KMS-11 (cell line): ENCODE data around the gene OSBPL10.

Source experiments
- H2AFZ ChIP-seq: fragments of 200-600 bp; sonication (generic); 2 replicates; pipeline ENCODE4 v1.6.1; 2016; ENCODE audit warnings: antibody characterized with exemption, mixed run types, low read depth
- H3K27ac ChIP-seq: fragments of 200-600 bp; sonication (generic); 2 replicates; pipeline ENCODE4 v1.6.1; 2016; ENCODE audit warnings: mild to moderate bottlenecking, mixed run types
- H3K27me3 ChIP-seq: fragments of 200-600 bp; sonication (generic); 2 replicates; pipeline ENCODE4 v1.6.1; 2017; ENCODE audit warnings: mild to moderate bottlenecking, low read depth, mixed run types, moderate library complexity; ENCODE audit not compliant: insufficient read depth
- H3K36me3 ChIP-seq: fragments of 200-600 bp; sonication (generic); 2 replicates; pipeline ENCODE4 v1.6.1; 2017; ENCODE audit warnings: mild to moderate bottlenecking, mixed run types; ENCODE audit not compliant: insufficient read depth
- H3K4me1 ChIP-seq: fragments of 200-600 bp; sonication (generic); 2 replicates; pipeline ENCODE4 v1.6.1; 2016; ENCODE audit warnings: mild to moderate bottlenecking, low read depth, mixed run types; ENCODE audit not compliant: poor library complexity, severe bottlenecking
- H3K4me2 ChIP-seq: fragments of 200-600 bp; sonication (generic); 2 replicates; pipeline ENCODE4 v1.7.0; 2016; ENCODE audit warnings: mild to moderate bottlenecking, mixed run types
- H3K4me3 ChIP-seq: fragments of 200-600 bp; sonication (generic); IDR thresholded peaks from 2 replicates; pipeline ENCODE4 v1.6.1; 2017; ENCODE audit warnings: low read depth, low read length, mixed read lengths; ENCODE audit not compliant: insufficient read depth
- H3K79me2 ChIP-seq: fragments of 200-600 bp; sonication (generic); 2 replicates; pipeline ENCODE4 v1.6.1; 2016; ENCODE audit warnings: low read depth, mixed run types; ENCODE audit not compliant: insufficient read depth
- H3K9ac ChIP-seq: fragments of 200-600 bp; sonication (generic); 2 replicates; pipeline ENCODE4 v1.6.1; 2016; ENCODE audit warnings: mild to moderate bottlenecking, mixed run types
- H4K20me1 ChIP-seq: fragments of 200-600 bp; sonication (generic); 2 replicates; pipeline ENCODE4 v1.6.1; 2016; ENCODE audit warnings: mild to moderate bottlenecking, mixed run types; ENCODE audit not compliant: insufficient read depth
- TF ChIP-seq, protein P1 (sequence below): fragments of 200-600 bp; sonication (generic); conservative IDR thresholded peaks from 2 replicates; pipeline ENCODE4 v1.6.1; 2017; ENCODE audit warnings: low read depth, mild to moderate bottlenecking, antibody characterized with exemption, low read length, moderate library complexity, mixed read lengths

OSBPL10 gene

DNA sequence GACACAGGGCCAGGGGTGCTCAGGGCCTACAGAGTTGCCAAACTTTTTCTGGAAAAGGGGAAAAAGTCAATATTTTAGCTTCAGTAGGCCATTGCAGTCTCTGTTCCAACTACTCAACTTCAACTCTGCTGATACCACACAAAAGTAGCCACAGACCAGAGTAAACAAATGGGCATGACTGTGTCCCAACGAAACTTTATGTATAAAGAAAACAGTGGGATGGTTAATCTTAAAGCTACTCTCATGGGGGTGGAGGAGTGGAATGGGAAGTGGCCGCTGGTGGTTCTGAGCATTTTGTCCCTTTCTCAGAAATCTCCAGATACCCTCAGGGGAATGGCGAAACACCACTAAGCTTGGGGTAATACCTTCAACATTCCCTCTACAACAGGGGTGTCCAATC, 69.9 kb downstream of the OSBPL10 start:
- Histone ChIP-seq H3K27me3 (no peaks in the 10 kb centered on the region), H3K79me2 (no peaks in the 10 kb centered on the region), H2AFZ (no peak overlapping the region), H3K36me3 (no peaks in the 10 kb centered on the region), H3K4me2 (no peak overlapping the region), H4K20me1 (no peaks in the 10 kb centered on the region), H3K27ac (no peak overlapping the region), H3K4me3 (no peak overlapping the region), H3K4me1 (no peaks in the 10 kb centered on the region), H3K9ac (no peak overlapping the region)
- TF ChIP-seq, protein P1, sequence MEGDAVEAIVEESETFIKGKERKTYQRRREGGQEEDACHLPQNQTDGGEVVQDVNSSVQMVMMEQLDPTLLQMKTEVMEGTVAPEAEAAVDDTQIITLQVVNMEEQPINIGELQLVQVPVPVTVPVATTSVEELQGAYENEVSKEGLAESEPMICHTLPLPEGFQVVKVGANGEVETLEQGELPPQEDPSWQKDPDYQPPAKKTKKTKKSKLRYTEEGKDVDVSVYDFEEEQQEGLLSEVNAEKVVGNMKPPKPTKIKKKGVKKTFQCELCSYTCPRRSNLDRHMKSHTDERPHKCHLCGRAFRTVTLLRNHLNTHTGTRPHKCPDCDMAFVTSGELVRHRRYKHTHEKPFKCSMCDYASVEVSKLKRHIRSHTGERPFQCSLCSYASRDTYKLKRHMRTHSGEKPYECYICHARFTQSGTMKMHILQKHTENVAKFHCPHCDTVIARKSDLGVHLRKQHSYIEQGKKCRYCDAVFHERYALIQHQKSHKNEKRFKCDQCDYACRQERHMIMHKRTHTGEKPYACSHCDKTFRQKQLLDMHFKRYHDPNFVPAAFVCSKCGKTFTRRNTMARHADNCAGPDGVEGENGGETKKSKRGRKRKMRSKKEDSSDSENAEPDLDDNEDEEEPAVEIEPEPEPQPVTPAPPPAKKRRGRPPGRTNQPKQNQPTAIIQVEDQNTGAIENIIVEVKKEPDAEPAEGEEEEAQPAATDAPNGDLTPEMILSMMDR, result no peak

DNA sequence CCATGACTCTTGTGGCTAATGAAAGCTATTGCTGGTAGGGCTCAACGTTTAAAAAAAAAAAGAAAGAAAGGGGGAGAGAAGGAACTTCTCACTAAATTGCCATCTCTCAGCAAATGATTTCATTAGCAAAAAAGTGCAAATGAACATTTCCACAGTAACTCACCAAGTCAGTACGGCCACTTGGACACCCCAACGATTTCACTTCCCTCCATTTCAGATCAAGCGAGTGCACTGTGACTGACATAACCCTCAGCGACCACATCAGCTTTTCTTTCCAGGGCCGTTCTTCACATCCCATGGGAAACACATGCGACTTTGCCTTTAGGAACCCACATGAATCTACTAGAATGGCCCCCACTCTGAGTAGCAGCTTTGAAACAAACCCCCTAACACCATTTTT, 71.6 kb downstream of the OSBPL10 start:
- no peak overlapping the region for H3K4me3 ChIP-seq
- H3K27ac ChIP-seq, result no peak overlapping the region
- no peak overlapping the region for H2AFZ ChIP-seq
- H3K36me3 ChIP-seq, result no peaks in the 10 kb centered on the region
- H3K9ac ChIP-seq, result no peak overlapping the region
- no peaks in the 10 kb centered on the region for H3K79me2 ChIP-seq
- H3K27me3 ChIP-seq, result no peaks in the 10 kb centered on the region
- H3K4me1 ChIP-seq, result no peaks in the 10 kb centered on the region
- H4K20me1 ChIP-seq, result no peaks in the 10 kb centered on the region
- TF ChIP-seq, protein P1, result no peak
- no peak overlapping the region for H3K4me2 ChIP-seq

DNA sequence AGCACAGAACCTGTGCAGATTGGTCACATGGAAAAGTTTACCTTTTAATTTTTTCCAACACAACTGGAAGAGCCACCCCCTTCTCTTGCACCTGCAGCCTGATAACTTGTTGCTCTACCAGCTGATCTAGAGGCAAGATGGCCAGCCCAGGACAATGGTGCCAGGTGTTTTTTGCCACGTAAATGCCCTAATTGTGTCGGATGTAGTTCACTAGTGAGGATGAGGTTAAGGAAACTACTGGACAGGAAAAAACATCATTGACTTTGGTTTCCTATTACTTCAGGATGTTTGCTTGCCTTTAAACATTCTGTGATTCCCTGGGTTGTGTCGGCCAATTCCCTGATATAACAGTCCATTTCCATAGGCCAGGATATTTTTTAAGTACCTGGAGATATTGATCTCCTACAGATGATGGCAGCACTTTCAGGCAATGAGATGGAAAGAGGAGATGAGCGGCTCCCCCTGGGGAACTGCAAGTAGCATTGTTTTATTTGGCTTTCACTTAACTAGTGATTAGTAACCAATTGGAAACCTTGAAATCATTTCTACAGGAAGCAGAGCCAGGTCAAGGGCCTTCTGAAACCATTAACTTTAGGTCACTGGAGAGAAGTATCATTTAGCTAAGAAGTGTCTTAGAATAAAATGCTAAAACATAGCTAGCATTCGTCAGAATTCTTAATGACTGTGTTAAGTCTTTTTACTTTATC, 72.5 kb downstream of the OSBPL10 start:
- no peaks in the 10 kb centered on the region for H3K4me1 ChIP-seq
- no peaks in the 10 kb centered on the region for H3K79me2 ChIP-seq
- H3K9ac ChIP-seq, result no peak overlapping the region
- no peak overlapping the region for H2AFZ ChIP-seq
- H3K4me3 ChIP-seq, result no peak overlapping the region
- no peaks in the 10 kb centered on the region for H3K36me3 ChIP-seq
- H4K20me1 ChIP-seq, result no peaks in the 10 kb centered on the region
- TF ChIP-seq, protein P1, result no peak
- H3K4me2 ChIP-seq, result no peak overlapping the region
- no peaks in the 10 kb centered on the region for H3K27me3 ChIP-seq
- H3K27ac ChIP-seq, result no peak overlapping the region

DNA sequence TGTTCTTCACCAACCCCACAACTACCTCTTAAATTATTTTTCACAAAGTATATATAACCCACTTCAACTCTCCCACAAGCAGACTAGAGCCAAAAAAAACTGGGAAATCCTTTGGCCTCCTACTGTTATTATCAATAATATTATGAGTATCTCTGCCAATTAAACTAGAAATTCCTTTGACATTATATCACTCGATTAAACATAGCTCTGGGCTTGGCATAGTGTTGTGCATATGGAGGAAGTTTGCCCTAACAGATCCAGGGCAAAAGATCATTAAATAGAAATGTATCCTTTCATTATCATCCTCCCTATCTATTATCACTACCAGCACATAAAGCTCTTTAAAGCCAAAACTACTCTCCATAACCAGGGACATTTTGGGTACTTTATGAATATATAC, 74.9 kb downstream of the OSBPL10 start:
- H4K20me1 ChIP-seq, result no peaks in the 10 kb centered on the region
- no peak overlapping the region for H3K4me2 ChIP-seq
- no peaks in the 10 kb centered on the region for H3K79me2 ChIP-seq
- H3K36me3 ChIP-seq, result no peaks in the 10 kb centered on the region
- H3K27ac ChIP-seq, result no peak overlapping the region
- TF ChIP-seq, protein P1, result no peak
- no peaks in the 10 kb centered on the region for H3K4me1 ChIP-seq
- H3K4me3 ChIP-seq, result no peak overlapping the region
- no peaks in the 10 kb centered on the region for H3K27me3 ChIP-seq
- no peak overlapping the region for H3K9ac ChIP-seq
- H2AFZ ChIP-seq, result no peak overlapping the region
